HL-60 (cell line): ENCODE results near the gene NCOR1.
A peak's percentile ranks its signal among the peaks of the same experiment; 100 is the strongest.

Source experiments
- CTCF ChIP-seq: IDR thresholded peaks from one replicate; pipeline ENCODE4 v1.5.1; 2011; ENCODE audit warnings: low read length, control low read depth, inconsistent platforms; ENCODE audit not compliant: insufficient read depth
- GABPA ChIP-seq: IDR thresholded peaks from 2 replicates; pipeline ENCODE4 v1.6.1; 2012; ENCODE audit warnings: low read depth
- POLR2AphosphoS5 ChIP-seq: IDR thresholded peaks from 2 replicates; pipeline ENCODE4 v1.6.1; 2012; ENCODE audit warnings: low read depth
- REST ChIP-seq: IDR thresholded peaks from 2 replicates; pipeline ENCODE4 v1.6.1; 2012; ENCODE audit warnings: low read depth; ENCODE audit not compliant: insufficient replicate concordance

DNA sequence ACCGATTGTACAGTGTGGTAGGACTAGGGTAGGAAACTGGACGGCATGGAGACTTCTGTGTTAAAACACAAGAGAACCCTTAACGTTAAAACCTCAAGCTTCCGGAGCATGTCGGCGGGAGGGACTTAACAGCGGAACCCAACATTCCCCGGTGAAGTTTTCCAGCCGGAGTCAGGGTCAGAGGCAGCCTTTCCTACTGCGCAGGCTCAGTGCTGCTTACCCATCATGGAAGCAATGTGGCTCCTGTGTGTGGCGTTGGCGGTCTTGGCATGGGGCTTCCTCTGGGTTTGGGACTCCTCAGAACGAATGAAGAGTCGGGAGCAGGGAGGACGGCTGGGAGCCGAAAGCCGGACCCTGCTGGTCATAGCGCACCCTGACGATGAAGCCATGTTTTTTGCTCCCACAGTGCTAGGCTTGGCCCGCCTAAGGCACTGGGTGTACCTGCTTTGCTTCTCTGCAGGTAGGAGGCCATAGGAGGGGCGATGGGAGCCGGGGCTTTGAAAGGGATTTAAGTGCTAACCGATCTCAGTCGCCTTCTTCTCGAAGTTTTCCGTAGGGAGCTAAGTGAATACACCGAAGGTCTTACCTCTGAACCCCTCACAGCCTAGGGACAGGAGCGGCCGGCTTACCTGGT, 1.8 kb upstream of the NCOR1 start, which contains the start of gene PIGL:
- TF ChIP-seq CTCF (no peak), POLR2AphosphoS5 (peak; percentile 85), GABPA (peak; percentile 85), REST (peak; percentile 53)
